ENCODE measurements around the gene NELFB.

The NELFB gene

DNA sequence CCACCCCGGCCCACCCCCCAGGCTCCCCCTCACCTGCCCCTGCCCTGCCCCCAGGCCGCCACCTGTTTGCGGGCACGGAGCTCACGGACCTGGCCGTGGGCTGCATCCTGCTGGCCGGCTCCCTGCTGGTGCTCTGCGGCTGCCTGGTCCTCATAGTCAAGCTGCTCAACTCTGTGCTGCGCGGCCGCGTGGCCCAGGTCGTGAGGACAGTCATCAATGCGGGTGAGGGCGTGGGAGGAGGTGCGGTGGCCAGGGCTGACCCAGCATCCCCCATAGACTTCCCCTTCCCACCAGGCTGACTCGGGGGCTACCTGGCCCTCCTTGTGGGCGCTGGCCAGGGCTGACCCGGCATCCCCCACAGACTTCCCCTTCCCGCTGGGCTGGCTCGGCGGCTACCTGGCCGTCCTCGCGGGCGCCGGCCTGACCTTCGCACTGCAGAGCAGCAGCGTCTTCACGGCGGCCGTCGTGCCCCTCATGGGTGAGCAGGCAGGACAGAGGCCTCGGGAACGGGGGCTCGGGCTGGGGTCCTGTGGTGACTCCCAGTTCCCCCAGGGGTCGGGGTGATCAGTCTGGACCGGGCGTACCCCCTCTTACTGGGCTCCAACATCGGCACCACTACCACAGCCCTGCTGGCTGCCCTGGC lies 21.0 kb upstream of the NELFB start:
- Histone ChIP-seq H3K79me2 (ENCODE audit: low read length) (peaks cover 16% of the 10 kb centered on the region), H3K27me3 (ENCODE audit: low read depth, low read length) (0 out of 2 replicates have a peak, but pooled peaks cover 2% of the 10 kb centered on the region), H3K36me3 (replicated peaks; ENCODE audit: low read depth, low read length) (no peaks in the 10 kb centered on the region), H3K9me3 (ENCODE audit: insufficient read depth, low read length) (no peaks in the 10 kb centered on the region), H3K27ac (ENCODE audit: low read length) (no peak overlapping the region), H3K4me2 (ENCODE audit: low read length) (peak overlapping the region; percentile 96), H4K20me1 (ENCODE audit: insufficient read depth, low read length) (no peaks in the 10 kb centered on the region), H3K9ac (ENCODE audit: low read length) (peak overlapping the region; percentile 63; the same call in 1 of the 2 replicates), H2AFZ (ENCODE audit: low read depth, low read length) (no peak overlapping the region), H3K4me3 (ENCODE audit: low read length) (peak overlapping the region; percentile 82), H3K4me1 (ENCODE audit: low read length) (peaks cover 42% of the 10 kb centered on the region)
- no peak for TF ChIP-seq EZH2phosphoT487 (IDR thresholded peaks at IDR 0.05; ENCODE audit: low read depth)
- TF ChIP-seq, protein P1, sequence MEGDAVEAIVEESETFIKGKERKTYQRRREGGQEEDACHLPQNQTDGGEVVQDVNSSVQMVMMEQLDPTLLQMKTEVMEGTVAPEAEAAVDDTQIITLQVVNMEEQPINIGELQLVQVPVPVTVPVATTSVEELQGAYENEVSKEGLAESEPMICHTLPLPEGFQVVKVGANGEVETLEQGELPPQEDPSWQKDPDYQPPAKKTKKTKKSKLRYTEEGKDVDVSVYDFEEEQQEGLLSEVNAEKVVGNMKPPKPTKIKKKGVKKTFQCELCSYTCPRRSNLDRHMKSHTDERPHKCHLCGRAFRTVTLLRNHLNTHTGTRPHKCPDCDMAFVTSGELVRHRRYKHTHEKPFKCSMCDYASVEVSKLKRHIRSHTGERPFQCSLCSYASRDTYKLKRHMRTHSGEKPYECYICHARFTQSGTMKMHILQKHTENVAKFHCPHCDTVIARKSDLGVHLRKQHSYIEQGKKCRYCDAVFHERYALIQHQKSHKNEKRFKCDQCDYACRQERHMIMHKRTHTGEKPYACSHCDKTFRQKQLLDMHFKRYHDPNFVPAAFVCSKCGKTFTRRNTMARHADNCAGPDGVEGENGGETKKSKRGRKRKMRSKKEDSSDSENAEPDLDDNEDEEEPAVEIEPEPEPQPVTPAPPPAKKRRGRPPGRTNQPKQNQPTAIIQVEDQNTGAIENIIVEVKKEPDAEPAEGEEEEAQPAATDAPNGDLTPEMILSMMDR (IDR thresholded peaks at IDR 0.05; ENCODE audit: low read depth, low read length): no peak

DNA sequence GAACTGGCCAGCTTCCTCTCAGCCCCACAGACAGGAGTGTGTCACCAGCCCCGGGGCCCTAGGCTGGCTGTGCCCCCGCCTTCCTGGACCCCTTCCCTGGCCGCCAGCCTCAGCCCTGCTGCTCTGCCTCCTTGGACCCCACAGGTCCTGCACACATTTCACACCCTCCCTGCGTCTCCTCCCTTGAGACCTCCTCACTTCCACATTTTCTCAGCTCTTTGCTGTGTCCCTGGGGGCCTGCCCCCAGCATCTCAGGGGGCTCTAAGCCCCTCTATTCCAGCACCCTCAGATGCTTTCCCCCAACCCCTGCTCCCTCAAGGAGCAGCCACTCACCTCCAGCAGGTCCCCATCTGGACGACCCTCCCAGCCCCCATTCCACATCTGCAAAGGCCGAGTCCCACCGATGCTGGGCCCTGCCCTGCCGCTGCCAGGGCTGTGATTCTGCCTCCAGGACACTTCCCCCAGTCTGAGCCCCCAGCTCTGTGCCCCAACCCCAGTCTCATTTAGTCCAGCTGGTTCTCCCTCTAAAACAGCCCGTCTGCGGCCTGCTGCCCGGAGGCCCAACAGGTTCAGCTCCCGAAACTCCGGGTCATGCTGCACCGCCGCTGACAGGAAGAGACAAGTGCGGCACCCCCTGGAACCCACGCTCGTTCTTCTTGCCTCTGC lies 20.2 kb upstream of the NELFB start:
- no peak overlapping the region for H2AFZ ChIP-seq (ENCODE audit: low read depth, low read length)
- H3K4me3 ChIP-seq (ENCODE audit: low read length): peak overlapping the region; percentile 82
- no peaks in the 10 kb centered on the region for H3K36me3 ChIP-seq (replicated peaks; ENCODE audit: low read depth, low read length)
- no peaks in the 10 kb centered on the region for H4K20me1 ChIP-seq (ENCODE audit: insufficient read depth, low read length)
- peaks cover 42% of the 10 kb centered on the region for H3K4me1 ChIP-seq (ENCODE audit: low read length)
- TF ChIP-seq EZH2phosphoT487 (IDR thresholded peaks at IDR 0.05; ENCODE audit: low read depth): no peak
- peak overlapping the region; percentile 63 for H3K9ac ChIP-seq (ENCODE audit: low read length)
- peaks cover 24% of the 10 kb centered on the region for H3K79me2 ChIP-seq (ENCODE audit: low read length)
- H3K9me3 ChIP-seq (ENCODE audit: insufficient read depth, low read length): no peaks in the 10 kb centered on the region
- peak overlapping the region; percentile 96 for H3K4me2 ChIP-seq (ENCODE audit: low read length)
- H3K27me3 ChIP-seq (ENCODE audit: low read depth, low read length): 0 out of 2 replicates have a peak, but pooled peaks cover 2% of the 10 kb centered on the region
- H3K27ac ChIP-seq (ENCODE audit: low read length): peak overlapping the region; percentile 34

DNA sequence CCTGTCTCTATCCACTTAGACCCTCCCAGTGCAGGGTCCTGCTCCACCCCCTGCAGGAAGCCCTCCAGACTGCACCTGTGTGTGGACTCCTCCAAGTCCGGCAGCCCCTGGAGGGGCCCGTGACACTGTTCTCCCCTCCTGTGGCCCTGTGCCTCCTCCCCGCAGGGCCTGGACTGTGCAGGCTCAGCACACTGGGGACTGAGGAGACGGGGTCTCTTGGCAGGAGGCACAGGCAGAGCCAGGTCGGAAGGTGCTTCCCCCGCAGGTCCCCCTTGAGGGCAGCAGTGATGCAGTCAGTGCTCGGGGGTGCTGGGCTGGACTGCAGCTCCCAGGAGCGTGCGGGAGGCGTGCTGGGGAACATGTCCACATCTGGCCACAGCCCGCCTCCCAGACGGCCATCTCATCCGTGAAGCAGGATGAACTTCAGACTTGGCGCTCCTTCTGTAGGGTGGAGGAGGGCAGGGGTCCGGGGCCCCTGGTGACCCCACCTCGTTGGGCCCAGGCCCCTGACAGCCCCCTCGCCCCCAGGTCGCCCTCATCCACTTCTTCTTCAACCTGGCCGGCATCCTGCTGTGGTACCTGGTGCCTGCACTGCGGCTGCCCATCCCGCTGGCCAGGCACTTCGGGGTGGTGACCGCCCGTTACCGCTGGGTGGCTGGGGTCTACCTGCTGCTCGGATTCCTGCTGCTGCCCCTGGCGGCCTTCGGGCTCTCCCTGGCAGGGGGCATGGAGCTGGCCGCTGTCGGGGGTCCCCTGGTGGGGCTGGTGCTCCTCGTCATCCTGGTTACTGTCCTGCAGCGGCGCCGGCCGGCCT lies 19.5 kb upstream of the NELFB start:
- H3K79me2 ChIP-seq (ENCODE audit: low read length): peaks cover 27% of the 10 kb centered on the region
- H3K27me3 ChIP-seq (ENCODE audit: low read depth, low read length): 0 out of 2 replicates have a peak, but pooled peaks cover 2% of the 10 kb centered on the region
- TF ChIP-seq, protein P1 (IDR thresholded peaks at IDR 0.05; ENCODE audit: low read depth, low read length): peak; percentile 18
- no peak for TF ChIP-seq EZH2phosphoT487 (IDR thresholded peaks at IDR 0.05; ENCODE audit: low read depth)
- H3K4me3 ChIP-seq (ENCODE audit: low read length): peak overlapping the region; percentile 82
- no peaks in the 10 kb centered on the region for H4K20me1 ChIP-seq (ENCODE audit: insufficient read depth, low read length)
- peaks cover 42% of the 10 kb centered on the region for H3K4me1 ChIP-seq (ENCODE audit: low read length)
- no peaks in the 10 kb centered on the region for H3K9me3 ChIP-seq (ENCODE audit: insufficient read depth, low read length)
- peak overlapping the region; percentile 34 for H3K27ac ChIP-seq (ENCODE audit: low read length)
- peak overlapping the region; percentile 96 for H3K4me2 ChIP-seq (ENCODE audit: low read length)
- H3K36me3 ChIP-seq (replicated peaks; ENCODE audit: low read depth, low read length): no peaks in the 10 kb centered on the region
- peak overlapping the region; percentile 63 for H3K9ac ChIP-seq (ENCODE audit: low read length)
- no peak overlapping the region for H2AFZ ChIP-seq (ENCODE audit: low read depth, low read length)

DNA sequence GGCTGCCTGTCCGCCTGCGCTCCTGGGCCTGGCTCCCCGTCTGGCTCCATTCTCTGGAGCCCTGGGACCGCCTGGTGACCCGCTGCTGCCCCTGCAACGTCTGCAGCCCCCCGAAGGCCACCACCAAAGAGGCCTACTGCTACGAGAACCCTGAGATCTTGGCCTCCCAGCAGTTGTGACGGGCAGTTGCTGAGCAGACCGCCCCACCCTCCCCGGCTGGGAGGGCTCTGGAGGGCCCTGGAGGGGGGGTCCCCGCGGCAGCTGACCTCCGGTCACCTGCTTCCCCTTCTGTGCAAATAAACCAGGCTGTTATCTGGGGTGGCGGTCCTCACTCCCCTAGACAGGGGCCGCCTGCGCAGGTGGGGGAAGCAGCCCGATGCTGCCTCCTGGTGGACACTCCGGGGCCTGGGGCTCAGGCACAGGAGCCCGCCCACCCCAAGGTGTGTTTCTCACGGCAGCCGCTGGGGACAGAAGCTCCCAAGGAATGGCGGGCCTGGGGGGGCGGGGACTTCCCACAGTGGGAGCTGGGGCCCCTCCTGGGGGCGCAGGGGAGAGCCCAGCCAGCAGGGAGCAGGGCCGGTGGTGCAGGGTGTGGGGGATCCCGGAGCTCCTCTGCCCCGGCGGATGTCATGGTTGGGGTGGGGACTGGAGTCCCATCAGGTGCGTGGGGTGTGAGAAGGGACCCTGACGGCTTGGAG lies 18.7 kb upstream of the NELFB start:
- Histone ChIP-seq H3K27me3 (ENCODE audit: low read depth, low read length) (0 out of 2 replicates have a peak, but pooled peaks cover 2% of the 10 kb centered on the region), H4K20me1 (ENCODE audit: insufficient read depth, low read length) (no peaks in the 10 kb centered on the region), H2AFZ (ENCODE audit: low read depth, low read length) (no peak overlapping the region), H3K79me2 (ENCODE audit: low read length) (peaks cover 30% of the 10 kb centered on the region), H3K4me2 (ENCODE audit: low read length) (peak overlapping the region; percentile 96), H3K9me3 (ENCODE audit: insufficient read depth, low read length) (no peaks in the 10 kb centered on the region), H3K36me3 (replicated peaks; ENCODE audit: low read depth, low read length) (no peaks in the 10 kb centered on the region), H3K4me1 (ENCODE audit: low read length) (peaks cover 42% of the 10 kb centered on the region), H3K9ac (ENCODE audit: low read length) (peak overlapping the region; percentile 63), H3K4me3 (ENCODE audit: low read length) (peak overlapping the region; percentile 82), H3K27ac (ENCODE audit: low read length) (peak overlapping the region; percentile 34)
- no peak for TF ChIP-seq EZH2phosphoT487 (IDR thresholded peaks at IDR 0.05; ENCODE audit: low read depth)
- TF ChIP-seq, protein P1 (IDR thresholded peaks at IDR 0.05; ENCODE audit: low read depth, low read length): peak; percentile 93

All from OCI-LY3 (cell line).